HL-60 (cell line): Measurements from ENCODE around the gene ALOX12B.

ENCODE experiments used
- DNase-seq, 2 experiments: peaks; one replicate each; pipeline ENCODE4 v3.0.0-alpha.2; 2010 to 2020; ENCODE audit warnings: low read depth in 1 of 2, low spot score in 1 of 2
- H3K27ac ChIP-seq: fragments of 250-450 bp; sonication (Bioruptor Pico); replicated peaks from 2 replicates; pipeline ENCODE4 v1.5.1; 2020; ENCODE audit warnings: mild to moderate bottlenecking, moderate library complexity
- H3K27me3 ChIP-seq: fragments of 250-450 bp; sonication (Bioruptor Pico); 2 replicates; pipeline ENCODE4 v1.5.1; 2021; ENCODE audit warnings: mild to moderate bottlenecking, moderate library complexity; ENCODE audit not compliant: insufficient read depth, poor library complexity, severe bottlenecking
- H3K4me3 ChIP-seq: replicated peaks from 2 replicates; pipeline ENCODE4 v1.5.1; 2011; ENCODE audit warnings: mild to moderate bottlenecking, control low read depth, low read length; ENCODE audit not compliant: insufficient read depth
- CTCF ChIP-seq: IDR thresholded peaks from one replicate; pipeline ENCODE4 v1.5.1; 2011; ENCODE audit warnings: low read length, control low read depth, inconsistent platforms; ENCODE audit not compliant: insufficient read depth
- GABPA ChIP-seq: IDR thresholded peaks from 2 replicates; pipeline ENCODE4 v1.6.1; 2012; ENCODE audit warnings: low read depth
- POLR2AphosphoS5 ChIP-seq: IDR thresholded peaks from 2 replicates; pipeline ENCODE4 v1.6.1; 2012; ENCODE audit warnings: low read depth
- REST ChIP-seq: IDR thresholded peaks from 2 replicates; pipeline ENCODE4 v1.6.1; 2012; ENCODE audit warnings: low read depth; ENCODE audit not compliant: insufficient replicate concordance
- SPI1 ChIP-seq: IDR thresholded peaks from 2 replicates; pipeline ENCODE4 v1.6.1; 2012; ENCODE audit warnings: low read depth, mild to moderate bottlenecking, borderline replicate concordance

ALOX12B gene

GRCh38 chr17:8084250-8084649 lies 3.3 kb downstream of the ALOX12B start:
- no peaks in the 10 kb centered on the region for H3K27me3 ChIP-seq
- no peak for DNase-seq
- H3K27ac ChIP-seq, result no peak overlapping the region
- no peak overlapping the region for H3K4me3 ChIP-seq
- TF ChIP-seq CTCF (no peak), REST (no peak), POLR2AphosphoS5 (no peak), SPI1 (no peak), GABPA (no peak)

DNA sequence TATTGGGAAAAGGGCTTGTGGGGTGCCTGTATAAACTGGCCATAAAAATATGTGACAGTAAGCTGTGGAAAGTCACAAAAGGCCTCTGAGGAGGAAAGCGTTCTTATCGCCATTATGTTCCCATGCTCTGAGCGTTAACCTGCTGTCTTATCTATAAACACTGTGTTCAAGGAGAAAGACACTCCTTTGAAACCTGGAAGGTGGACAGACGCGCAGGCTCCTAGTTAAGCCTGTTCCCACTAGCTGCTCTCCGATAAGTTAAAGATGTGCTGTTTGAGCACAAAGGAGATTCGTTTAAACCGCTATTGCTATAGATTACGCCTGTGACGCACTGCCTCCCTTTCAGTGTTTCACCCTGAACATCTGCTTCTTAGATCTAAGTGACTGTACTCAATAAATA lies 5.2 kb downstream of the ALOX12B start:
- no peaks in the 10 kb centered on the region for H3K27me3 ChIP-seq

DNA sequence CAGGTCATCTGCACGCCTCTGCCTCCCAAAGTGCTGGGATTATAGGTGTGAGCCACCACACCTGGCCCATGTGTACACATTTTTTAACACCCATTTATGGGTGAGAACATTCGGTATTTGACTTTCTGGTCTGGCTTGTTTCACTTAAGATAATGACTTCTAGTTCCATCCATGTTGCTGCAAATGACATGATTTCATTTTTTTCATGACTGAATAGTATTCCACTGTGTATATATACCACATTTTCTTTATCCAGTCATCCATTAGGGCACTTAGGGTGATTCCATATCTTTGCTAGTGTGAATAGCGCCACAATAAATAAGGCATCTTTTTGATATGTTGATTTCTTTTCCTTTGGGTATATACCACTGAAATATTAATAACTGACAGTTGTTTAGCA lies 5.6 kb downstream of the ALOX12B start:
- Histone ChIP-seq H3K27me3 (no peaks in the 10 kb centered on the region), H3K27ac (no peak overlapping the region), H3K4me3 (no peak overlapping the region)
- DNase-seq, result no peak
- TF ChIP-seq POLR2AphosphoS5 (no peak), GABPA (no peak), CTCF (no peak), SPI1 (no peak), REST (no peak)

More for the DNA sequence above, 5.2 kb downstream of the ALOX12B start:
- no peak for DNase-seq
- H3K4me3 ChIP-seq, result no peak overlapping the region
- H3K27ac ChIP-seq, result no peak overlapping the region
- no peak for TF ChIP-seq POLR2AphosphoS5
- no peak for TF ChIP-seq SPI1
- TF ChIP-seq REST, result no peak
- no peak for TF ChIP-seq CTCF
- TF ChIP-seq GABPA, result no peak
